GM21529 (cell line): ENCODE data around the gene SLC30A1.

Experiments
- ATAC-seq: cut with Tn5 transposase; IDR thresholded peaks from one replicate; pipeline ENCODE4 v1.9.1; 2021; ENCODE audit not compliant: unreplicated experiment

Gene SLC30A1

DNA sequence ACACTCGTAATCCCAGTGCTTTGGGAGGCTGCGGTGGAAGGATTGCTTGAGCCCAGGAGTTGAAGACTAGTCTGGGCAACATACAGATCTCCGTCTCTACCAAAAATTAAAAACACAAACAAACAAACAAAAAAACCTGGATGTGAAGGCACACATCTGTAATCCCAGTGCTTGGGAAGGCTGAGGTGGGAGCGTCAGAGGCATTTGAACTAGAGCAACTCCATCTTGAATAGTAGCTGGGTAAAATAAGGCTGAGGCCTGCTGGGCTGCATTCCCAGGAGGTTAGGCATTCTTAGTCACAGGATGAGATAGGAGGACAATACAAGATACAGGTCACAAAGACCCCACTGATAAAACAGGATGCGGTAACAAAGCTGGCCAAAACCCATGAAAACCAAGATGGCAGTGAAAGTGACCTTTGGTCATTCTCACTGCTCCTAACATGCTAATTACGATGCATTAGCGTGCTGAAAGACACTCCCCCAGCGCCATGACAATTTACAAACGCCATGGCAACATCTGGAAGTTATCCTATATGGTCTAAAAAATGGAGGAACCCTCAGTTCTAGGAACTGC lies 53.8 kb downstream of the SLC30A1 start:
- ATAC-seq = no peak

DNA sequence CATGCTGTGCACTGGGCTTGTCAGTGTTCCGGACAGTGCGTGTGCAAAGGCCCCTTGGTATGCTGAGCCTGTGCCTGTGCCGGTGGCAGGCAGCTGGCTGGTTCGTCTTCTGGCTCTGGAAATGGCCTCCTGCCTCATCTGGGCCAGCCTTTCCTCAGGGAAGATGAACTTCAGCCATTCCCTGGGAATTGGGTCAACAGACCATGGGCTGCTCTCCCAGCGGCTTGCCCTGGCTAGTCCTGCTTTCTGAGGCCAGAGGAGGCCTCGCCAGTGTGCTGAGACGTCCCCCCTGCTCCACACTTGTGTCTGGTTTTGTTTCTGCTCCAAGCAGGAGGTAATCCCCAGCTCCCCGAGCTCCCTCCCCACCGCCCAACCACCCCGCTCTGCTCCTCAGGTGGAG lies 54.4 kb downstream of the SLC30A1 start:
- ATAC-seq = no peak

DNA sequence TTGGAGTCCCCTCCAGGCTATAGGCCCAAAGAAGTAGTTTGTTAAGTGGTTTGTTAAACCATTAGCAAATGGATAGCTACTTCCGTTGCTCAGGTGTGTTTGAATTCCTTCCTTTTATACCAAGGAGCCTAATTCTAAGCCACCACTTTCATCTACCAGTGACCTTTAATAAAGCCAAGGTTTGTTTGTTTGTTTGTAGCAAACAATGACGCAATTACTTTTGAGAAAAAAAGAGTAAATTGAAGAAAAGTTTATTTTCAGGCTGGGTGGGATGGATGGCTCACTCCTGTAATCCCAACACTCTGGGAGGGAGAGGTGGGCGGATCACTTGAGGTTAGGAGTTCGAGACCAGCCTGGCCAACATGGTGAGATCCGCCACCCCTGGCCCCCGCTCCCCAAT lies 56.2 kb downstream of the SLC30A1 start:
- no peak for ATAC-seq
